ENCODE data around the gene DHRS2.

DHRS2 gene

GRCh38 chr14:23612802-23613201 lies 23.4 kb upstream of the DHRS2 start:
- DNase-seq = no peak

DNA sequence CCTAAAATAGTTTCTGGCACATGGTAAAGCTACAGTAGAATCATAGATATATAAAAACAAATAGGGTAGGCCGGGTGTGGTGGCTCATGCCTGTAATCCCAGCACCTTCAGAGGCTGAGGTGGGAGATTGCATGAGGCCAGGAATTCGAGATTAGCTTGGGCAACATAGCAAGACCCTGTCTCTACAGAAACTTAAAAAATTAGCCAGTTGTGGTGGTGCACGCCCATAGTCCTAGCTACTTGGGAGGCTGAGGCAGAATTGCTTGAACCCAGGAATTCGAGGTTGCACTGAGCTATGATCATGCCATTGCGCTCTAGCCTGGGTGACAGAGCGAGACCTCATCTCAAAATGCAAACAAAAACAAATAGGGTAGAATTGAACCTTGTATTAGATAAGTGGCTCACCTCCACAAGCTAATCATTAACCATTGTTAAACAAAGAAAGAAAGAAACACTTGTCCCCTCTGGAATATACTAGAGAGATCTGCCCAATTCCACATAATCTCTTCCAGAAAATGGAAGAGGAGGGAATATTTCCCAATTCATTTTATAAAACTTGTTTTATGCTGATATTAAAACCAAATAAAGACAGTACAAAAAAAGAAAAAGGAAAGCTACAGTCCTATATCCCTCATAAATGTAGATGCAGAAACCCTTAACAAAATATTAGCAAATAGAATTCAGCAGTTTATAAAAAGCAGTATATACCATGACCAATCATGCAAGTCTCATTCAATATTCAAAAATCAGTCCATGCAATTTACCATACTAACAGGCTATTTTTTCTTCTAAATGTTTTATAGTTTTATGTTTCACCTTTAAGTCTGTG lies 22.7 kb upstream of the DHRS2 start:
- DNase-seq = no peak

- DNase-seq = no peak
Observed at GRCh38 chr14:23614395-23614828, 21.8 kb upstream of the DHRS2 start.

DNA sequence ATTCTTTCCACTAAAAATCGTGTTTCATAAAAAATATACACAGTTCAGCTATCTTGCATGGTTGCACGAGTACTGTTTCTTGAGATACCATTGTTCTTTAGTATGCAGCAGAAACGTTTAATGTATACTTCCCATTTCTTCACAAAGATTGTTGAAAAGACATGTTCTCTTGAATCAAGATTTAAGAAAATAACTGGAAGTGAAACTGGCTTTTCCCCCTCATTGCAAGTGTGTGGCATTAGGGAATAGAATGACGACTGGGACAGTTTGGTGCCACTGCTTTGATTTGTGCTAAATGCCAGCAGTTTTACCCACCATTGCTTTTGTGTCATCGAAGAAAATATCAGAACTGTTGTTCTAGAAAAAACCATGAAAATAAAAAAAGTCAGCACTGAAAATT lies 20.3 kb upstream of the DHRS2 start:
- DNase-seq = no peak

GRCh38 chr14:23617539-23617938 lies 18.6 kb upstream of the DHRS2 start:
- no peak for DNase-seq

DNA sequence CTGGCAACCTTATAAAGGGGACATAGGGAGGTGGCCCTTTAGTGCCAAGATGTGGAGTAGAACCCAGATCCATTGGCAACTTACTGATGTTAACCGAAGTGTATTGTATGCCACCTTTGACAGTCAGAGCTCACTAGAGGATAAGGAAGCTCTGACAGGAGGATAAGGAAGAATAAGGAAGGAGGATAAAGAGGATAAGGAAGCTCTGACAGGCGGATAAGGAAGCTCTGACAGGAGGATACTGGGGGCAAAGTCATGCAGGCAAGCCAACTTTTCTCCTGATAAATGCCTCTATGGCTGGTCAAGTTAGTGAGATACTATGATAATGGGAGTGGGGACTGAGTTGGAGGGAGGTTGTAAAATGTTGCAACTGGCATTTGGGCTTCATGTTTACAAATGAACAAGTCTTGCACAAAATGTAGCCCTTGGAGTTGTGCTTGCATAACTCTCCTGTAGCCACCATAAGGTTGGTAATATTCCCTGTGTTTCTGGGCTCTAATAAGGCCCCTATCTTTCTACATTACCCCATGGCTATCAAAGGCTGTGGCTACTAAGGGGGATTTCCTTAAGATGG lies 17.7 kb upstream of the DHRS2 start:
- no peak for DNase-seq

- no peak for DNase-seq
Observed at GRCh38 chr14:23620177-23620702, 15.9 kb upstream of the DHRS2 start.

DNA sequence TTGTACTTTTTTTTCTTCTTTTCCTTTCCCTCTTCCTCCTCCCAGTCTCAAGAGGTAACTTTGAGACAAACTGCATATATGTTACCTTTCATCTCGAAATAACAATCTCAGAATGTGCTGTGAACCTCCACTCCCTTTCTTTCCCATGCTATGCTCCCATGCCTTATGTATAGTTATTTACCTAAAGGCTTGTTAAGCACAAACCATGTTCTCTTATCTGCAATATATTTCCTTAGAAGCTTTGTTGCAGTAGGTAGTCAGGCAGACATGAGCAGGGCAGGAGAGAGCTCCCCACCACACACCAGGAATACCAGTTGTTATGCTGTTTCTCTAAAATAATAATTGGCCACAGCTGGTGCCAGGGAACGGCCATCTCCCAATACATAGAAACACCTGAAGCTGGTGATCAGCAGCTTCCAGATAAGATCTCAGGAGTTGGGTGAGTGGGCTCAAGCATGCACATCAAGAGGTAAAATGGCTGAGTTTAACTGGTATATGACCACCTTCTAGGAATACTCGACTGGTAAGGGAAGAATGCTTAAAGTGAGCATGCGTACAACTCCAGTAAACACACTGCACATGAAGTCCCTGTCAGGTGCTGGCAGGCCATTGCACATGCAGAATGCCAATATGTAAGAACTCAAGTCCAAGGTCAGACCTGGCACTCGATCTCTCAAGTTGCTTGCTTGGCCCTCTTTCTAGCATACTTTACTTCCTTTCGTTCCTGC lies 14.8 kb upstream of the DHRS2 start:
- no peak for DNase-seq

GRCh38 chr14:23621932-23622730 lies 14.0 kb upstream of the DHRS2 start:
- no peak for DNase-seq

GRCh38 chr14:23622990-23623389 lies 13.2 kb upstream of the DHRS2 start:
- DNase-seq = no peak

GRCh38 chr14:23623962-23624361 lies 12.2 kb upstream of the DHRS2 start:
- DNase-seq = no peak

DNA sequence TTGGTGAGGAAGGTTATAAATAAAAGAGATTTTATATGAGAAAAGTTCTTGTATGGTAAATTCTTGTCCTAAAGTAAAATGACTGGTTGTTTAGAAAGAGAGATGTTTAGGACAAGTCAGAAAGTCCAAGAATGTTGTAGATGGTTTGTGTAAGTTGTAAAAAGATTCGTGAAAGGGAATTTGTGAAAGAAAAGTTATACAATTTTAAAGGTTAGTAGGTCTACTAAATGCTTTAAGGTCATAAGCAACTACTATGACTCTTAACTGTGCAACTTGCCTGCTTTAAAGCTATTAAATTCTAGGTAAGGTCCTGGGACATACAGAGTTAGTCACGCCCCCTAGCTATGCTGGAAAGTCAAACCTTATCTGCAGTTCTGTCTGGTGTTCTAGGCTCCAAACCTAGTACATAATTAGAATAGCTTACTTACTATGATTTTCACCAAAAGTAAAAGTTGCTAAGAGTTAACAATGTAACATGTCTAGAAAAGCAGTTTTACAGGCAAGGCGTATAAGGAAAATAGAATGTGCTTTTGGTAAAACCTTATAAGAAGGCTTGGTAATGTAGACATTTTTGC lies 11.2 kb upstream of the DHRS2 start:
- no peak for DNase-seq

- DNase-seq = no peak
Observed at GRCh38 chr14:23626946-23627345, 9.2 kb upstream of the DHRS2 start.

DNA sequence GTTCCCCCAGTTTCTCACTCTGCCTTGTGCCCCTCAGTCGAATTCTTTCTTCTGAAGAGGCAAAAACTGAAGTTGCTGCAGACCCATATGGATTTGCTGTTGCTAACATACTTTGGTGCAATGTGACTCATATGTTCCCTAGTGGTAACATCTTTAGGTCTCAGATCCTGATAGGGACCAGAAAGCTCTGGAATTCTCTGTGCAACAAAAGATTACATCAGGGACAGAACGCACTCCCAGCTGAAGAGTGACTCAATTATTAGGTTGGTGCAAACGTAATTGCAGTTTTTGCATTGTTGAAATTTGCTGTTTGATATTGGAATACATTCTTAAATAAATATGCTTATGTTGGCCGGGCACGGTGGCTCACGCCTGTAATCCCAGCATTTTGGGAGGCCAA lies 8.2 kb upstream of the DHRS2 start:
- DNase-seq = no peak

GRCh38 chr14:23629204-23629603 lies 7.0 kb upstream of the DHRS2 start:
- DNase-seq = no peak

- no peak for DNase-seq
Observed at GRCh38 chr14:23629832-23630396, 6.2 kb upstream of the DHRS2 start.

DNA sequence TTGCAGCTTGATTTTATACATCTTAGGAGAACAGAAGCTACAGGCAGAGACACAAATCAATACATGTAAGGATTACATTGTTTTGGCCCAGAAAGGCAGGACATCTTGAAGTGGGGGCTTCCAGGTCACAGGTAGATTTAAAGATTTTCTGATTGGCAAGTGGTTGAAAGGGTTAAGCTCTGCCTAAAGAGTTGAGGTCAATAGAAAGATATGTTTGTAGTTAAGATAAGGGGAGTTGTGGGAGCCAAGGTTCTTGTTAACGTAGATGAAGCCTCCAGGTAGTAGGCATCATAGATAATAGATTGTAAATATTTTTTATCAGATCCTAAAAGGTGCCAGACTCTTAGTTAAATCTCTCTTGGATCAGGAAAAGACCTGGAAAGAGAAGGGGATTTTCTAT lies 5.5 kb upstream of the DHRS2 start:
- DNase-seq = no peak

GRCh38 chr14:23631234-23631633 lies 4.9 kb upstream of the DHRS2 start:
- no peak for DNase-seq

DNA sequence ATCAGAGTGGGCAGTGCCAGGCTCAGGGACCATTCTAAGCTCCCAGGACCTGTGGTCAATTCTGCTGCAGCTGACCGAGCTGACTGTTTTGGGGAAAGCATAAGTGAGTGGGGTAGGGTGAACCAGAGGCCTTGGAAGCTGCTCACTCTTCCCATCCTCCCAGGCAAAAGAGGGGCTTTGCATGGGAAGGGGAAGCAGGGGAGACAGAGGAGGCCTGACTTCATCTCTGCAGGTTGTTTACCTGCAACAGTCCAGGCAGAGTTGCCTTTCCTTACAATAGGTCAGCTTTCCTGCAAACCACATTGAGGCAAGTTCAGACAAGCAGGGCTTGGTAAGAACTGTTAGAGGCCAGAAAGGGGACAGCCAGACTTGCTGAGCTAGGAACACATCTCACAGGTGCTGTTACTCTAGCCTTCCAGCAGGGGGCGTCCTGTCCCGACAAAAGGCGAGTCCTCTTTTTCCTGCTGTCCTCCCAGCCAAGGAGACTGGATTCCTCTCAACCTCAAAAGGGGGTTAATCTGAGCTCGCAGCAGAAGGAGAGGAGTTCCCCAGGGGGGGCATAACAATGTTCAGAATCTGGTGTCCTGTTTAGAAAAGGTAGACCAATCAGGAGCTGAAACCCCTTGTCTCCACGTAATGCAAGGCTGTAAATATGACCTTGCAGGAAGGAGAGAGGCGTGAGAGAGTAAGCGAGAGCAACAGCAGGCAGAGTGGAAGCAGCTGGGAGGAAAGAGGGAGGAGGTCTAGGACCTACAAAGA lies 4.3 kb upstream of the DHRS2 start:
- peak; percentile 36 to 64 (median 55) for DNase-seq

- DNase-seq = no peak
Observed at GRCh38 chr14:23632461-23633159, 3.6 kb upstream of the DHRS2 start.

All from T-helper 1 cell (primary cell).